Natural killer cell (primary cell): ENCODE data around the gene NUP205. TPM values are rescaled to one million over a fixed set of nuclear protein-coding genes. Genes with fewer than 3 reads are reported as not detected.

Source experiments
- ATAC-seq, 3 donors: fragments of 150-1000 bp in 2 of 3; fragments of 200-7000 bp in 1 of 3; cut with Tn5 transposase; 1 replicate in 1 of 3; 2 replicates in 2 of 3; pipeline ENCODE4 v1.10.0; 2021; ENCODE audit warnings: mild to moderate bottlenecking in 2 of 3, moderate library complexity in 2 of 3
- DNase-seq, 2 donors: peaks; one replicate each; pipeline versions ENCODE4 v3.0.0 to v3.0.0-alpha.2; 2013 to 2021; ENCODE audit warnings: mixed read lengths in 1 of 2
- H3K27ac ChIP-seq: one replicate; pipeline ENCODE4 v1.5.1; 2013; ENCODE audit warnings: mild to moderate bottlenecking, low read length
- H3K27me3 ChIP-seq: one replicate; pipeline ENCODE4 v1.6.1; 2013; ENCODE audit warnings: low read length; ENCODE audit not compliant: control insufficient read depth, insufficient read depth
- H3K36me3 ChIP-seq: one replicate; pipeline ENCODE4 v1.6.1; 2013; ENCODE audit warnings: low read length; ENCODE audit not compliant: control insufficient read depth, insufficient read depth
- H3K4me1 ChIP-seq: one replicate; pipeline ENCODE4 v1.6.1; 2013; ENCODE audit warnings: low read length; ENCODE audit not compliant: control insufficient read depth, insufficient read depth
- H3K4me3 ChIP-seq: one replicate; pipeline ENCODE4 v1.5.1; 2013; ENCODE audit warnings: low read length
- H3K9me3 ChIP-seq: one replicate; pipeline ENCODE4 v1.6.1; 2013; ENCODE audit warnings: low read length; ENCODE audit not compliant: control insufficient read depth, insufficient read depth
- H3K27ac Mint-ChIP-seq, 2 donors: one replicate each; pipeline ENCODE4 v1.8.0; 2022; ENCODE audit warnings: mild to moderate bottlenecking in 2 of 2, mixed read lengths in 2 of 2, moderate library complexity in 1 of 2
- H3K27me3 Mint-ChIP-seq, 2 donors: one replicate each; pipeline ENCODE4 v1.8.0; 2022; ENCODE audit warnings: low read depth in 2 of 2, mixed read lengths in 2 of 2
- H3K36me3 Mint-ChIP-seq: one replicate; pipeline ENCODE4 v1.8.0; 2022; ENCODE audit warnings: mixed read lengths
- H3K4me1 Mint-ChIP-seq, 2 donors: one replicate each; pipeline ENCODE4 v1.8.0; 2022; ENCODE audit warnings: mixed read lengths in 2 of 2
- H3K4me3 Mint-ChIP-seq: one replicate; pipeline ENCODE4 v1.8.0; 2022; ENCODE audit warnings: mild to moderate bottlenecking, moderate library complexity, mixed read lengths
- H3K9me3 Mint-ChIP-seq, 2 donors: one replicate each; pipeline ENCODE4 v1.8.0; 2022; ENCODE audit warnings: mixed read lengths in 2 of 2
- CTCF ChIP-seq: fragments of 200-600 bp; IDR thresholded peaks from one replicate; pipeline ENCODE4 v1.8.0; 2022; ENCODE audit warnings: antibody characterized with exemption
- WGBS: methylation state at CpG from one replicate; pipeline ENCODE4 v1.1.7; 2013; ENCODE audit warnings: missing lambda C conversion rate; ENCODE audit not compliant: insufficient coverage; 5-methylcytosine and 5-hydroxymethylcytosine counted together
- intact Hi-C: fragments of 100-400 bp; cut with micrococcal nuclease; formaldehyde crosslinking; loops from one replicate; pipeline ENCODE4 v1.14.2; 2022
- total RNA-seq, 4 donors: library from RNA; stranded (reverse); fragments of 120-200 nt in 1 of 4; gene quantifications; one replicate each; pipeline versions ENCODE4 v1.2.3 to v1.2.4, GENCODE V29; 2013 to 2022

Gene NUP205
- total RNA-seq, 3 donors from 2014 or later (not counting 1 experiment from before 2014, with no cell fraction given): 45.6 to 55.1 (median 53.7) TPM

DNA sequence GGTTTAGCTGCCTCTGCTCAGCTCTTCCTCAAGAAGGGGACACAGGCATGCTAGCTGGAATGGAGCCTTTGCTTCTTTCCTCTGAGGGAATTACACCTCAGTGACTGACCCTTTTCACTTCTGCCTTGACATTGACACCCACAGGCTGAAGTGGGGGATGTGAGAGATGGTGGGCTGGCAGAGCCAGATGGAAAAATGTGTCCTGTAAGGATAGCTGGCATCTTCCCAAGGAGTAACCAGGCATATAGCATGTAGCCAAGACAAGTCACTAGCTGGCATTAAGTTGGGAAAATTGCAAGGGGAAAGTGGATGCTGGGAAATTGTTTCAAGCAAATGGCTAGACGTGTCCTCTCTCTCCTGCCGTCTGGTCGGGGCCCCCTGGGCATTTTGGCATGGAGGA, 124.5 kb downstream of the NUP205 start:
- Mint-ChIP-seq H3K4me3 (no peak overlapping the region), H3K36me3 (no peaks in the 10 kb centered on the region), H3K4me1 (peaks cover 0 to 12% of the 10 kb centered on the region in 2 donors), H3K27me3 (no peaks in the 10 kb centered on the region), H3K9me3 (no peaks in the 10 kb centered on the region), H3K27ac (no peak overlapping the region)
- ATAC-seq (no peak), DNase-seq (no peak)
- intact Hi-C loops: no loop called here
- H3K9me3 ChIP-seq: no peaks in the 10 kb centered on the region
- H3K27me3 ChIP-seq: no peaks in the 10 kb centered on the region
- H3K36me3 ChIP-seq: peaks cover 11% of the 10 kb centered on the region
- 97% methylated on average over 3 of the region's 3 CpGs for WGBS
- H3K27ac ChIP-seq: no peak overlapping the region
- TF ChIP-seq CTCF: no peak
- no peaks in the 10 kb centered on the region for H3K4me1 ChIP-seq
- no peak overlapping the region for H3K4me3 ChIP-seq

- H3K4me3 ChIP-seq: no peak overlapping the region
- no peak for TF ChIP-seq CTCF
- H3K36me3 ChIP-seq: peaks cover under 1% of the 10 kb centered on the region
- intact Hi-C loops: no loop called here
- WGBS: 100% methylated on average over 3 of the region's 3 CpGs
- no peaks in the 10 kb centered on the region for H3K27me3 ChIP-seq
- Mint-ChIP-seq H3K27me3 (no peaks in the 10 kb centered on the region), H3K4me3 (no peak overlapping the region), H3K27ac (no peak overlapping the region), H3K4me1 (peaks cover 0 to 12% of the 10 kb centered on the region in 2 donors), H3K9me3 (no peaks in the 10 kb centered on the region), H3K36me3 (no peaks in the 10 kb centered on the region)
- ATAC-seq: no peak
- no peaks in the 10 kb centered on the region for H3K4me1 ChIP-seq
- no peaks in the 10 kb centered on the region for H3K9me3 ChIP-seq
- no peak overlapping the region for H3K27ac ChIP-seq
- DNase-seq: no peak
Measured at GRCh38 chr7:135683609-135684008, 125.9 kb downstream of the NUP205 start.

DNA sequence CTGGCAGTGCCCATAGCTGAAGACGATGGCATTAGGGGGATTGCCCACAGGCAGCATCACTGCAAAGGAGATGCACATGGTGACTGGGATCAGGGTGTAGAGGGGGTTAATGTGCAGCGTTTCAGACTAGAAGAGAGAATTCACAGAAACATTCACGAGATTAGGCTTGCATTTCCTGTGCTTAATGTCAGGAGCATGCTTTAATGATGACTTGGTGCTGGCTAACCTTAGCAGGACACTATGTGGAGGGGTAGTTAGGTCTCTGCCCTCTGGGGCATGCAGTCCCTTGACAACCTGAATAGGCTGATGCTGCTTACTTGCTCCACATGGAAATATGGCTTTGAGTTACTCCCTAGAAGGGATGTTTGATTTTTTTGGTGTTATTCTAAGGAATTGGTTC, 126.4 kb downstream of the NUP205 start:
- Mint-ChIP-seq H3K4me3 (no peak overlapping the region), H3K9me3 (no peaks in the 10 kb centered on the region), H3K4me1 (peaks cover 0 to 12% of the 10 kb centered on the region in 2 donors), H3K27me3 (no peaks in the 10 kb centered on the region), H3K27ac (no peak overlapping the region), H3K36me3 (peaks cover 2% of the 10 kb centered on the region)
- H3K9me3 ChIP-seq: no peaks in the 10 kb centered on the region
- no peaks in the 10 kb centered on the region for H3K36me3 ChIP-seq
- no peaks in the 10 kb centered on the region for H3K27me3 ChIP-seq
- no peak for DNase-seq
- no peak overlapping the region for H3K27ac ChIP-seq
- intact Hi-C loops: no loop called here
- no peak overlapping the region for H3K4me3 ChIP-seq
- WGBS: 65% methylated on average over 3 of the region's 3 CpGs
- ATAC-seq: no peak
- H3K4me1 ChIP-seq: no peaks in the 10 kb centered on the region
- no peak for TF ChIP-seq CTCF

DNA sequence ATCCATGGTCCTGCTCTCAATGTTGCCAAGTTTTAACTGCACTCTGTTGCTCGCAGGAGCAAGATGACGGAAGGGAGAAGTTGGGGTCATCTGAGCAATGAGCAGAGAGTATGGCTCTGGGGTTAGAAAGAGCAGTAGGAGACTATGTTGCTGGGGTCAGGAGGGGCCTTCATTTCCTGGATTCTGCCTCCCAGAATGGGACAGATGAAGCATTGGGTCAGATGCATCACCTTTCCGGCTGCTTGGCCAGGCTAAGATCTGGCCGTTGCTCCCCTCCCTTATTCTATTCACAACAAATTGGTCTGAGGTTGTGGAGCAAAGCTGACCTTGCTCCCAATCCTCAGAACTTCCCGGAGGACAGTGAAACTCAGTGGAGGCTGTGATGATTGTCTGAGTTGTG, 127.0 kb downstream of the NUP205 start:
- H3K4me1 ChIP-seq: no peaks in the 10 kb centered on the region
- no peak overlapping the region for H3K27ac ChIP-seq
- H3K36me3 ChIP-seq: no peaks in the 10 kb centered on the region
- intact Hi-C loops: no loop called here
- H3K4me3 ChIP-seq: no peak overlapping the region
- no peak overlapping the region for H3K27ac Mint-ChIP-seq
- H3K9me3 ChIP-seq: no peaks in the 10 kb centered on the region
- H3K9me3 Mint-ChIP-seq: no peaks in the 10 kb centered on the region
- H3K27me3 ChIP-seq: no peaks in the 10 kb centered on the region
- no peak for TF ChIP-seq CTCF
- H3K4me3 Mint-ChIP-seq: no peak overlapping the region
- peaks cover 0 to 12% of the 10 kb centered on the region in 2 donors for H3K4me1 Mint-ChIP-seq
- WGBS: 100% methylated on average over 5 of the region's 5 CpGs
- no peaks in the 10 kb centered on the region for H3K27me3 Mint-ChIP-seq
- no peak for ATAC-seq
- peaks cover 6% of the 10 kb centered on the region for H3K36me3 Mint-ChIP-seq
- no peak for DNase-seq
